CD4-positive, alpha-beta T cell (primary cell): ENCODE measurements around the gene VMO1. TPM values are rescaled to one million over a fixed set of nuclear protein-coding genes. Genes with fewer than 3 reads are reported as not detected.

Experiments
- ATAC-seq: fragments of 200-7000 bp; cut with Tn5 transposase; one replicate; pipeline ENCODE4 v1.10.0; 2022; ENCODE audit warnings: mild to moderate bottlenecking; ENCODE audit not compliant: poor library complexity
- CTCF ChIA-PET: fragments of 350-600 bp; sonication (Branson Sonifier 250); formaldehyde crosslinking; loops from one replicate; lab custom pipeline; 2021; ENCODE audit warnings: antibody characterized with exemption, inconsistent platforms; lab: Charles Lee
- POLR2A ChIA-PET: fragments of 350-600 bp; sonication (Branson Sonifier 250); formaldehyde crosslinking; loops from one replicate; lab custom pipeline; 2021; ENCODE audit warnings: antibody characterized with exemption, inconsistent platforms; lab: Charles Lee
- DNase-seq, 14 experiments: peaks; one replicate each; pipeline ENCODE4 v3.0.0-alpha.2; 2013 to 2020; ENCODE audit warnings: mixed read lengths in 2 of 14
- H3K27ac ChIP-seq, 2 donors: one replicate each; pipeline versions ENCODE4 v1.5.1 to v1.7.0; 2013; ENCODE audit warnings: low read length in 2 of 2, low read depth in 1 of 2, mild to moderate bottlenecking in 1 of 2
- H3K27me3 ChIP-seq, 2 experiments: 1 replicate in 1 of 2; 2 replicates in 1 of 2; pipeline versions ENCODE4 v1.6.1 to v1.7.0; 2013; ENCODE audit warnings: low read length in 2 of 2, control low read depth in 1 of 2, mild to moderate bottlenecking in 1 of 2, moderate library complexity in 1 of 2; ENCODE audit not compliant: insufficient read depth in 2 of 2, control insufficient read depth in 1 of 2
- H3K36me3 ChIP-seq: one replicate; pipeline ENCODE4 v1.6.1; 2013; ENCODE audit warnings: low read length, control low read depth; ENCODE audit not compliant: insufficient read depth
- H3K4me1 ChIP-seq: one replicate; pipeline ENCODE4 v1.6.1; 2013; ENCODE audit warnings: low read length, control low read depth; ENCODE audit not compliant: insufficient read depth
- H3K4me3 ChIP-seq: one replicate; pipeline ENCODE4 v1.5.1; 2013; ENCODE audit warnings: mild to moderate bottlenecking, low read length, moderate library complexity
- H3K9me3 ChIP-seq, 2 experiments: 1 replicate in 1 of 2; 2 replicates in 1 of 2; pipeline versions ENCODE4 v1.6.1 to v1.7.0; 2013; ENCODE audit warnings: low read length in 2 of 2, mild to moderate bottlenecking in 2 of 2, control low read depth in 1 of 2, moderate library complexity in 1 of 2; ENCODE audit not compliant: control insufficient read depth in 1 of 2, insufficient read depth in 1 of 2
- H3K27ac Mint-ChIP-seq: one replicate; pipeline ENCODE4 v1.8.0; 2020; ENCODE audit warnings: mixed read lengths
- H3K27me3 Mint-ChIP-seq: one replicate; pipeline ENCODE4 v1.8.0; 2021; ENCODE audit warnings: mixed read lengths
- H3K36me3 Mint-ChIP-seq: one replicate; pipeline ENCODE4 v1.8.0; 2021; ENCODE audit warnings: low read depth, mixed read lengths
- H3K4me1 Mint-ChIP-seq: one replicate; pipeline ENCODE4 v1.8.0; 2021; ENCODE audit warnings: low read depth, mixed read lengths
- H3K4me3 Mint-ChIP-seq: one replicate; pipeline ENCODE4 v1.8.0; 2020; ENCODE audit warnings: mild to moderate bottlenecking, mixed read lengths
- H3K9me3 Mint-ChIP-seq: one replicate; pipeline ENCODE4 v1.8.0; 2020; ENCODE audit warnings: mixed read lengths
- intact Hi-C, 2 experiments: fragments of 100-400 bp; cut with DNase I in 1 of 2; cut with micrococcal nuclease in 1 of 2; formaldehyde crosslinking; loops; one replicate each; pipeline versions ENCODE4 v1.15.1 to v1.9.0; 2023 to 2025; cut with DNase I, micrococcal nuclease
- total RNA-seq, 174 experiments: library from RNA in 2 of 174; stranded (reverse) in 2 of 174; gene quantifications; one replicate each; pipeline ENCODE4 v1.2.3 and lab custom pipeline; 2021 to 2026
- TF ChIP-seq, protein P1 (sequence below): fragments of 200-600 bp; IDR thresholded peaks from one replicate; pipeline ENCODE4 v1.8.0; 2022; ENCODE audit warnings: antibody characterized with exemption, mild to moderate bottlenecking

The VMO1 gene
- total RNA-seq, 2 experiments from 2014 or later: not detected

DNA sequence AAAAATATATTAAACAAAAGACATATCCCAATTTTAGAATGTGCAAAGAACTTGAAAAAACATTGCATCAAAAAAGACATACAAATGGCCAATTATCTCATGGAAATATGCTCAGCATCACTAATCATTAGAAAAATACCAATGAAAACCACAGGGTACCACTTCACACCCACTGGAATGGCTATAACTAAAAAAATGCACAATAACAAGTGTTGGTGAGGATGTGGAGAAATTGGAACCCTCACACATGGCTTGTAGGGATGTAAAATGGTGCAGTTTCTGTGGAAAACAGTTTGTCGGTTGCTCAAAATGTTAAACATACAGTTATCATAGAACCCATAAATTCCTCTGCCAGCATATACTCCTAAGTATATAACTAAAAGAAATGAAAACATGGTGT is 9.0 kb upstream of the VMO1 start:
- Mint-ChIP-seq H3K36me3 (peaks cover 19% of the 10 kb centered on the region), H3K27ac (no peak overlapping the region), H3K4me1 (peaks cover 18% of the 10 kb centered on the region), H3K27me3 (peaks cover 10% of the 10 kb centered on the region), H3K4me3 (no peak overlapping the region), H3K9me3 (no peaks in the 10 kb centered on the region)
- H3K9me3 ChIP-seq: no peaks in the 10 kb centered on the region
- H3K4me3 ChIP-seq: no peak overlapping the region
- no peak overlapping the region for H3K27ac ChIP-seq
- POLR2A ChIA-PET: no interaction called here
- peaks cover 28% of the 10 kb centered on the region for H3K4me1 ChIP-seq
- DNase-seq (no peak), ATAC-seq (no peak)
- no peaks in the 10 kb centered on the region for H3K27me3 ChIP-seq
- TF ChIP-seq, protein P1, sequence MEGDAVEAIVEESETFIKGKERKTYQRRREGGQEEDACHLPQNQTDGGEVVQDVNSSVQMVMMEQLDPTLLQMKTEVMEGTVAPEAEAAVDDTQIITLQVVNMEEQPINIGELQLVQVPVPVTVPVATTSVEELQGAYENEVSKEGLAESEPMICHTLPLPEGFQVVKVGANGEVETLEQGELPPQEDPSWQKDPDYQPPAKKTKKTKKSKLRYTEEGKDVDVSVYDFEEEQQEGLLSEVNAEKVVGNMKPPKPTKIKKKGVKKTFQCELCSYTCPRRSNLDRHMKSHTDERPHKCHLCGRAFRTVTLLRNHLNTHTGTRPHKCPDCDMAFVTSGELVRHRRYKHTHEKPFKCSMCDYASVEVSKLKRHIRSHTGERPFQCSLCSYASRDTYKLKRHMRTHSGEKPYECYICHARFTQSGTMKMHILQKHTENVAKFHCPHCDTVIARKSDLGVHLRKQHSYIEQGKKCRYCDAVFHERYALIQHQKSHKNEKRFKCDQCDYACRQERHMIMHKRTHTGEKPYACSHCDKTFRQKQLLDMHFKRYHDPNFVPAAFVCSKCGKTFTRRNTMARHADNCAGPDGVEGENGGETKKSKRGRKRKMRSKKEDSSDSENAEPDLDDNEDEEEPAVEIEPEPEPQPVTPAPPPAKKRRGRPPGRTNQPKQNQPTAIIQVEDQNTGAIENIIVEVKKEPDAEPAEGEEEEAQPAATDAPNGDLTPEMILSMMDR: no peak
- intact Hi-C loops: loop anchor here (5.0 to 10.0 kb wide), 2 partner anchors 37 to 170 kb away; partner anchors contain the start of genes MINK1 (in 1 of the 2) and SPAG7 (in 1 of the 2)
- peaks cover 21% of the 10 kb centered on the region for H3K36me3 ChIP-seq
- CTCF ChIA-PET: no interaction called here

DNA sequence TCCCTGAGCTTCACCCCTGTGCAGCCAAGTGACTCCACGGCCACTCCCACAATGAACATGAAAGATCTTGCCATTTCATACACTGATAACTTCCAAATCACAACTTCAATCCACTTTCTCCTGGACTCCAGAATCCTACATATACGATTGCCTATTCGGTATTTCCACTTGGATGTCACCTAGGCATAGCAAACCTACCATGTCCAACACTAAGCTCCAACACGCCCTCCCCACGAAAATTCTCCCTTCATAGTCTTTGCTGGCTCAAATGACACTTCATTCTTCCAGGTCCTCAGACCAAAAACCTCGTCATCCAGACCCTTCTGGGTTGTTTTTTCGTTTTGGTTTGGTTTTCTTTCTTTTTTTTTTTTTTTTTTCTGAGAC is 4.5 kb upstream of the VMO1 start:
- ATAC-seq (no peak), DNase-seq (no peak)
- TF ChIP-seq, protein P1: no peak
- H3K4me1 ChIP-seq: peaks cover 34% of the 10 kb centered on the region
- H3K9me3 ChIP-seq: peaks cover 0 to 15% of the 10 kb centered on the region in 2 experiments
- Mint-ChIP-seq H3K27me3 (peaks cover 39% of the 10 kb centered on the region), H3K27ac (peak overlapping the region; percentile 74), H3K9me3 (no peaks in the 10 kb centered on the region), H3K36me3 (no peaks in the 10 kb centered on the region), H3K4me3 (peak overlapping the region; percentile 91), H3K4me1 (peaks cover 19% of the 10 kb centered on the region)
- H3K4me3 ChIP-seq: peak overlapping the region; percentile 65
- ChIA-PET CTCF (interaction anchor here (0.7 to 3.5 kb wide), 22 partner anchors 13 to 176 kb away, joined by 3 to 30 read pairs (median 6); partner anchors contain the start of genes ARRB2, CHRNE, MED11 and MINK1), POLR2A (interaction anchor here (0.6 to 2.5 kb wide), 18 partner anchors 9 to 425 kb away, joined by 3 to 27 read pairs (median 5); partner anchors contain the start of genes ARRB2, C17orf107, CXCL16 and MED11)
- intact Hi-C loops: loop anchor here (1.0 to 10.0 kb wide), 4 partner anchors 59 to 174 kb away; partner anchors contain the start of genes ARRB2 (in 2 of the 2), MED11 (in 1 of the 2) and SPAG7 (in 1 of the 2)
- H3K36me3 ChIP-seq: no peaks in the 10 kb centered on the region
- peaks cover 23% of the 10 kb centered on the region in 2 experiments for H3K27me3 ChIP-seq
- peak overlapping the region in 1 of 2 donors; percentile 58 for H3K27ac ChIP-seq

DNA sequence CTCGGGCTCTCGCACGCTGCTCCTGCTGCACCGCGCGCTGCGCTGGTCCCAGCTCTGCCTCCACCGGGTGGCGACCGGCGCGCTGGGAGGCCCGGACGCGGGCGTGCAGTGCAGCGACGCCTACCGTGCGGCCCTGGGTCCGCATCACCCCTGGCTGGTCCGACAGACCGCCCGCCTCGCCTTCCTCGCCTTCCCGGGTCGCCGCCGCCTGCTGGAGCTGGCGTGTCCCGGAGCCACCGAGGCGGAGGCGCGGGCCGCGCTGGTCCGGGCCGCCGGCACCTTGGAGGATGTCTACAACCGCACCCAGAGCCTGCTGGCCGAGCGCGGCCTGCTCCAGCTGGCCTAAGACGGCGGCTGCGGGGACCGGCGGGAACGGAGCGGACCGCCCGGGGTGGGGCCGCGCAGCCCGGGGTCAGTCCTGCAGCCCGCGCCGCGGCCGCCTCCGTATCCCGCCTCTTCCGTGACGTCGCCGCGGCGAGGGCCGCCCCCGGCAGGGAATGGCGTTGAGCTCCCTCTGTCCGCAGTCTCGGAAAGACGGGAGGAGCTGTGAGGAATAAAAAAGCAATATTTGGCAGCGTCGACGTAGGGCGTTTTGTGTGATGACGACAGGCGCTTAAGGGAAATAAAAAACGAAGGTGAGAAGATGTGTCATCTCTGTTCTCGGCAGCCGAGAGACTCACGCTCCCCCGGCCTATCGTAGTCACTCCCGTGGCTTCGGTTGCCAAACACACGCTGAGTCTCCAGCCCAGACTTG is 4.0 kb upstream of the VMO1 start:
- ChIA-PET POLR2A (interaction anchor here (0.6 to 2.5 kb wide), 21 partner anchors 9 to 424 kb away, joined by 3 to 27 read pairs (median 5); partner anchors contain the start of genes ARRB2, C17orf107, CXCL16 and MED11), CTCF (interaction anchor here (0.6 to 3.5 kb wide), 40 partner anchors 9 to 177 kb away, joined by 3 to 30 read pairs (median 4); partner anchors contain the start of genes ARRB2, C17orf107, CHRNE and MED11)
- DNase-seq: peak; percentile 61 to 92 (median 74)
- peak overlapping the region; percentile 65 for H3K4me3 ChIP-seq
- intact Hi-C loops: loop anchor here (1.0 to 10.0 kb wide), 7 partner anchors 58 to 175 kb away; partner anchors contain the start of genes ARRB2 (in 2 of the 2), MED11 (in 2 of the 2), CHRNE (in 1 of the 2) and SPAG7 (in 1 of the 2)
- H3K27ac Mint-ChIP-seq: peak overlapping the region; percentile 74
- no peaks in the 10 kb centered on the region for H3K9me3 Mint-ChIP-seq
- ATAC-seq: peak; percentile 85
- peaks cover 36% of the 10 kb centered on the region for H3K4me1 ChIP-seq
- H3K36me3 Mint-ChIP-seq: no peaks in the 10 kb centered on the region
- peaks cover 45% of the 10 kb centered on the region for H3K27me3 Mint-ChIP-seq
- H3K9me3 ChIP-seq: peaks cover 0 to 18% of the 10 kb centered on the region in 2 experiments
- TF ChIP-seq, protein P1: peak; percentile 81
- peaks cover 23% of the 10 kb centered on the region for H3K4me1 Mint-ChIP-seq
- no peaks in the 10 kb centered on the region for H3K36me3 ChIP-seq
- H3K4me3 Mint-ChIP-seq: peak overlapping the region; percentile 91
- peaks cover 28 to 29% of the 10 kb centered on the region in 2 experiments for H3K27me3 ChIP-seq
- H3K27ac ChIP-seq: peak overlapping the region; percentile 58 to 74
